Hematopoietic multipotent progenitor cell (in vitro differentiated cells): ENCODE data around the gene PTPRJ. TPM values are rescaled to one million over a fixed set of nuclear protein-coding genes. Genes with fewer than 3 reads are reported as not detected.

ENCODE experiments used
- DNase-seq, 3 donors: peaks; one replicate each; pipeline ENCODE4 v3.0.0-alpha.2; 2011 to 2015; ENCODE audit warnings: low read depth in 2 of 3, low spot score in 2 of 3
- total RNA-seq: library from RNA; depleted of rRNA; stranded (reverse); fragments of >200 nt; gene quantifications from one replicate; pipeline ENCODE4 v1.2.3, GENCODE V29; 2012

PTPRJ gene
- total RNA-seq, 1 donor = 2.2 TPM

DNA sequence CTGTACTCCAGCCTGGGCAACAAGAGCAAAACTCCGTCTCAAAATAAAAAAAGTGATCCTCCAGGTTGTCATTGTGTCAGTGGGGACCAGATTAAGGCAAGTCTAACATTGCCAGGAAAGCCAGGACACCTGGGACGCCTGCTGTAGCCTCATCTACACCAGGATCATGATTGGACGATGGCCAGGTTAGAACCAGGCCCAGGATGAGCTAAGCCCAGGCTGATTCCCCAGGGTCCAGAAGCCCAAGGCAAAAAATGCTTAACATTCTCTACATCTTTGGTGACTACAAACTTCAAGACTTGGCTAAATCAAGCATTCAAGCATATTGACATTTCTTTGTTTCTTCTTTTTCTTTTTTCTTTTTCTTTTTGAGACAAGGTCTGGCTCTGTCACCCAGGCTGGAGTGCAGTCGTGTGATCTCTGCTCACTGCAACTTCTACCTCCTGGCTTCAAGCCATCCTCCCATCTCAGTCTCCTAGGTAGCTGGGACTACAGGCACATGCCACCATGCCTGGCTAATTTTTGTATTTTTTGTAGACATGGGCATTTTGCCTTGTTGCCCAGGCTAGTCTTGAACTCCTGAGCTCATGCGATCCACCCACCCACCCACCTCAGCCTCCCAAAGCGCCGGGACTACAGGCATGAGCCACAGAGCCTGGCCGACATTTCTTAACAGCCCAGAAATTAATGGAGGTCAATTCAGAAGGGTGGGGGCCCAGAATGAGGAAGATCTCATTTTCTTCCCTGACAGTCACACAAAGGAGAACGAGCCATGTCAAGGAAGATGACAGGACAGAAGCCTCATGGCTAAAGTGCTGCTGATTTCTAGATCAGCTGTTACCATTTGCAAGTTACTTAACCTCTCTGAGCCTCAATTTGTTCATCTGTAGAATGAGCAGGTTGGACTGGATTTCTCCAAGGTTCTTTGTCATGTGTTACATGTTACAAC lies 12.5 kb upstream of the PTPRJ start:
- no peak for DNase-seq

DNA sequence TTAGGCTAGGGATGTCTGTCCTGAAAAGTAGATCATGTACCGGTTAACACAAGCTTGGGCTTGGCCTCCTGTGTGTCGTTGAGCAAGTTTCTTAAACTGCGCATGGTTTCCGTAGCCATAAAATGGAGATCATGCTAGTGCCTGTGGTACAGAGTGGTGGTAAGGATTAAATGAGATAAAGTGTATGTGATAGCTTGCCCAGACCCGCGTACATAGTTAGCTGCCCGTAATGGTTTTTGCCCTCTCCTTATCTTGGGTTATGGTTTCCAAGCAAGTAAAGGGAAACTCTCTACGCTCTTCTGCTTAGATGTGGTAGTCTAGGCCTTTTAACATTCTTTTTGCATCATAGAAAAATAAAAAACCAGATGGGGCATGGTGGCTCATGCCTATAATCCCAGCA lies 11.0 kb upstream of the PTPRJ start:
- no peak for DNase-seq

DNA sequence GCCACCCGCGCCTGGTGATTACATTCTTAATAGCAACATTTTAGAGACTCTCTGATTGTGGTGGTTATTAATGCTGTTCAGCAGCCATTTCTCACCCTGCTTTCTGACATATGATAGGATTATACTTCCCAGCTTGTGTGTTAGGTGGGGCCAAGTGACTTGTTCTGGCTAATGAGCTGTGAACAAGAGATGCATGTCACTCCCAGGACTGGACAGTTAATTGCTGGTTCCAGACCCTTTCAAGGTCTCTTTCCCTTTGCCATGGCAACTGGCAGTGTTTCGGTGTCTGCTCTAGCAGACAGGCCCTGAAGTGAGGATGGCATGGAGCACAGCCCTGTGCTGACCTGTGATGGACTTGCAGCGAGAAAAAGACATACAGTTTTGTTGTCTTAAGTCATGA lies 8.9 kb upstream of the PTPRJ start:
- no peak for DNase-seq

DNA sequence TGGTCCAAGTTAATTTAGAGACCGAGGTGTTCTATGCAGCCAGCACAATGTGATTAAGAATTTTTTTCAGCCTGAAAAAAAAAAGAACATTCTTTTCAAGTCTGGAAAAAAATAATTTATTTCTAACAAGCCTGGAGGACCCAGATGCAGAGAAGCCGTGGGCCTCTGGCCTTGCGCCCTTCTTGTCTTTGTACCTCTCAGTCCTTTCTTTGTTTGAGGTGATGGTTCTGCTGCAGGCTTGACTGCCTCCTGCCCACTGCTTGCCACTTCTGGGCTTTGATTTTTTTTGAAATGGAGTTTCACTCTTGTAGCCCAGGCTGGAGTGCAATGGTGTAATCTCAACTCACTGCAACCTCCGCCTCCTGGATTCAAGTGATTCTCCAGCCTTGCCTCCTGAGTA lies 7.2 kb upstream of the PTPRJ start:
- DNase-seq = no peak

DNA sequence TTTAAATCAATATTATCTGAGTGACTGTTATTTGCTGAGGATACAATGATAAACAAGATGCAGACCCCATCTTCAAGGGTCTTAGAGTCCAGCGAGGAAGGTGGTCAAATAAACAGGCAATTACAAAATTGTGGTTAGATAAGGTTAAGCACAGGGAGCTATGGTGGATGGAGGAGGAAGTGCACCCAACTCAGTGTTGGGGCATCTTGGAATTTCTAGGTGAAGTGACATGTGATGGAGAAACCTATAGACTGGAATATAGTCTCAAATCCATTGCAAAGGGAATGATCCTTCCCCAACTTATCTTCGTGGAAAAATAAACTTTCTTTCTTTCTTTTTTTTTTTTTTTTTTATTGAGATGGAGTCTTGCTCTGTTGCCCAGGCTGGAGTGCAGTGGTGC lies 3.4 kb upstream of the PTPRJ start:
- no peak for DNase-seq

DNA sequence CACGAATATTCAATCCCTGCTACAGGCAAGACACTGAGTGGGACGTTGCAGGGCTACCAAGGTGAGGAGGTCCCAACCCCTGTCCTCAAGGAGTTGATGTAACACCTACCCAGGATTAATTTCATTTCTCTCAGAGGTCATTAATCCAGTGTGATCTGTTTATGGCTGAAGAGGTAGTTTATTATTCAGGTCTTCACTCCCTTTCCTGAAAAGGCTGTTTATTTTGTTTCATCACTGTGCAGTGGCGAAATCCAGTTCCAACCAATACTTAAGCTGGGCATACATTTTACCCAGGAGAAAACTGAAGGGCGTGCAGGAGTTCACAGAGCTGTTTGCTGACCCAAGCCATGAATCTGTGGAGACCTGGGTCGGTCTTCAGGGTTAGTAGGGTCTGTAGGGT lies 2.7 kb upstream of the PTPRJ start:
- DNase-seq = no peak

DNA sequence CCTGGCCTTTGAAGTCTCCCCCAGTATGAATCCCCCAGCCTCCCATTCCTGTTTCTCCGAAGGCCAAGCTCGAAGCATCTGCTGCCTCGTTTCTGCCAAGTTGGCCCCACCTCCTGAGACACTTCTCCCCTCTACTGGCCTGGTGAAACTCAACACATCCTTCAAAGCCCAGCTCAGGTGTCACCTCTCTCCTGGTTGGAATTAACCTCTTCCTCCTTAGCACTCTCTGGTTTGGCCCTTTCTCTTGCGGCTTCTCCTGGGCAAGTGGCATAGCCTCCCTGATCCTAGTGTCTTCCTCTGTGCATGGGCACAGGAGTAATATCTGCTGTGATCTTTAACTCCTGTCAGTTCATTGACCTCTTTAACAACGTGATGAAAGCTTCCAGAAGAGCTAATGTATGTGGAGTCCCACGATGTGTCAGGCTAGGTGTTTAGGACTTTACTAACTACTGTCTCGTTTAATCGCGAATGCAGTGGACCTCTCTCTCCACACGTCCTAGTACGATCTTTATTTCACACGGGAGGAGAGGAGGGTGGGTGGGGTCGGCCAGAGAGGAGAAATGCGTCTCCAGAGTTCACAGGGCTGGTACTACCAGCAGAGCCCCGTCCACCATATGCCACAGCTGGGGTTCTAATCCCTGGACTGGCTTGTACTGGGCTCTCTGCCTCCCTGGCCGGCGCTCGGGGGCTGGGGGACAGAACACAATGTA lies 826 bp upstream of the PTPRJ start:
- DNase-seq = no peak

DNA sequence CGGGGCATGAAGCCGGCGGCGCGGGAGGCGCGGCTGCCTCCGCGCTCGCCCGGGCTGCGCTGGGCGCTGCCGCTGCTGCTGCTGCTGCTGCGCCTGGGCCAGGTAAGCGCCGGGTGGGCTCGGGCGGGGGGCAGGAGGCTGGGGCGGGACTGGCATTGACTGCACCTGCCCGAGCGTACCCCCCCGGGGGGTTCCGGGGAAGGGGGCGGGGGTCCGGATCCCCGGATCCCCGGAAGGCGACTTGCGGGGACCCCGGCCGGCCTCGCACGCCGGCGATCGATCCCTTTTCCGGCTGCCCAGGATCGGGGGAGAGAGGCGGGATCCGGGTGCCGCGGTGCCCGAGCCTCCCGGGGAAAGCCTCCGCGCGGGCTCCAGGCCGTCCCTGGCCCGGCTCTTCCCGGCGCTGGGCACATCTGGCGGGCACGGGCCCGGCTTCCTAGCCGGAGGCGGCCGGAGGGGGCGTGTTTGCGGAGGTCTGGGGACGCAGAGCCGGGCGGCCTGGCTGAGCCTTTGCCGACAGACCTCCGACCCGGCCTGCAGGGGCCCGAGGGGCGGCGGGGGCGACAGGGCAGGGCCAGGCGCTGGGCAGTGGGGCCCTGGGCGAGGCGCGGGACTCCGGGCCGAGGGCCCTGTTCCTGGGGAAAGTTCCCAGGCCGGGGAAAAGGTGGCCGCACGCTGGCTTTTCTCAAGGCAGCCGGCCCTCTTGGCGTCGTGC lies 705 bp downstream of the PTPRJ start:
- DNase-seq = no peak

DNA sequence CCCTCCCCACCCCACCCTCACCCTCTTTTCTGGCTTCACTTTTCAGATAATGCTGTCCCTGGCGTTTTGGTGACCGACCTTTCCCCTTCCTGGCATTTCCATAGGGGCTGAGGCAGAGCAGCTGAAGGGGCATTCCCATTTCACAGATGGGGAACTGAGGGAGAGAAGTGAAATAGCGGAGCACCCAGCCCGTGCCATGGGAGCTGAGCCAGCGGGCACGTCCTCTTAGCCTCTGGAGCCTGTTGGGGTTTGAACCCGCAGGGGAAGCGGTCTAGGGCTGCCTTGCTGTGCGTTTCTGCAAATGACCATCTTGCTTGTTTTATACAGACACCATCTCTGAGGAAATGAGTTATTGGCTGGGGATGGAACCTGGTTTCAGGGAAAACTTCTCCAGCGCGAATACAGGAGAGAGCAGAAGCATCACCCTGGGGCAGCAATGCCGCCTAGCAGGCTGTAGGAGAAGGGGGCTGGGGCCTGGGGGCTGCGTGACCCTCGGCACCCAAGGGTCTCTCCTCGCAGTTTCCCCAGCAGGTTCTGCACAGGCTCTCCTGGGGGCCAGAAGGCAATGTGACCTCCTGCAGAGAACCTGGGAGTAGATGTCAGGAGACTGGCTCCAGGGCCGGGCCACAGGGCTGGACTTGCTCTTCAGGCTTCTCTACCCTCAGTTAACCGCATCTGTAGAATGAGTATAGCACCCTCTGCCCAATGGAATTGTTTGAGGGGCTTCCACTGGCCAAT lies 1.5 kb downstream of the PTPRJ start:
- no peak for DNase-seq

DNA sequence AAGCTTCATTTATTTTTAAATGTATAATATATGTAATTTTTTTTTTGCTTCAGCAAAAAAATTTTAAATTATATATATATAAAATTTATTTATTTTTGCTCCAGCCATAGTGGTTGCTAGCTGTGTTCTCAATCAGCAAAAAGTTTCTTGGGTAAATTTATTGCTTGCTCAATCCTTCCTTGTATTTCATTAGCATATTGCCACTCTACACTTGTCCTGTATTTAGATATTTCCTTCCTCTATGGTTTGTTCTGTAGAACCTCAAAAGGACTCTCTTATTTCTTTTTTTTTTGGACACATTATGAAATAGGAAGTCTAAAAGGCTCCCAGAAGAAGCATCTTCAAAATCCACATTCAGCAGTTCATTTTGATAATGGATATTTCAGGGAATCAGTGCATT lies 2.3 kb downstream of the PTPRJ start:
- no peak for DNase-seq

DNA sequence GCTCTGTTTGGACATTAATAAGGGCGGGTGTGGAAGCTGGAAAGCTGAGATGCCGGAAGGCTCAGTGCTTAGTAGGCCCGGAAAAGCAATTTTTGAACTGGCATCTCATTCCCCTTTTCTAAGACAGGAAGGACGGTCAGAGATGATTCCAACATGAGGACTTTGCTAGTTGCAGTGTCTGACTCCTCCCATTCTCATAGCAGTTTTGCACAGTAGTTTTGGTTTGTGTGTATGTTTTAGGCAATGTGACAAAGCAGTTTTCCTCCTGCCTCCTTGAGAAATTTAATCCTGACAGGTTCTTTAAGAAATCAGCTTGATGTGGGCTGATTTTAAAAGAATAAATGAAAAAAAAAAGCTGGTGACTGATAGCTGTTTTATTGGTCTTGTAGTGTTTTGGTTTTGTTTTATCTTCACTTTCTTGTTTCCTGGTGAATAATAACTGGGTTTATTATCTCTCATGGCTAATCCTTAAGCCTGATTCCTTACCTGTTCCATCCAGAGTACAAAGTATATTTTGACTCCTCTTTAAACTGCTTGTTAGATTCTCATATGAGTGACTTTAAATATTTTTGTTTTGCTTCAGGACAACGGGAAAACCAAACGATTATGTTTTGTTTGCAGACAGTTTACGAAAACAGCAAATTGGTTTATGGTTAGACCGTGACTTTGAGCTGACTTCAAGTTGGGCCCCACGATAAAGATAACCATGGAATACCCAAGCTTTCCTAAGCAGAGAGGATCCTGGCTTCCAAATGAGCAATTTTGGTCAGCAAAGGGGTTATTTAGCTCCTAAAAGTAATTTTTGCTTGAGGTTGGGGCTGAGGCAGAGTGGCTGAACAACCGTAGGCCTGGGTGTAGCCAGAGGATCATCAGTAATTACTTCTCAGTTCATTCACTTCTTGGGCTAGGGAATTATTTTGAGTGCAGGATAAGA lies 3.4 kb downstream of the PTPRJ start:
- DNase-seq = no peak

DNA sequence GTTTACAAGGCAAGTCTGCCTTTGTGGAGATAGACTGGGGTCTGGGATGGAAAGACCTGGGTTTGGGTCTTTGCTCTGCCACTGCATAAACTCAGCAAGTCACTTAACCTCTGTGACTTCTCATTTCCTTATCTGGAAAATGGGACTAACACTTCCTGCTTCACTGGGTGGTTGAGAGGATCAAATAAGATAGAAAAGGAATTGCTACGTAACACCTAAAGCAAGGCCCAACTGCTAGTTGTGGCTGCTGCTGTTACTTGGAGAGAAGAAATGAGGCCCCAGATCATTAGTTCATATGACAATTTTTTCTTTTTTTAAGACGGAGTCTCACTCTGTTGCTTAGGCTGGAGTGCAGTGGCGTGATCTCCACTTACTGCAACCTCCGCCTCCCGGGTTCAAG lies 5.9 kb downstream of the PTPRJ start:
- DNase-seq = no peak

DNA sequence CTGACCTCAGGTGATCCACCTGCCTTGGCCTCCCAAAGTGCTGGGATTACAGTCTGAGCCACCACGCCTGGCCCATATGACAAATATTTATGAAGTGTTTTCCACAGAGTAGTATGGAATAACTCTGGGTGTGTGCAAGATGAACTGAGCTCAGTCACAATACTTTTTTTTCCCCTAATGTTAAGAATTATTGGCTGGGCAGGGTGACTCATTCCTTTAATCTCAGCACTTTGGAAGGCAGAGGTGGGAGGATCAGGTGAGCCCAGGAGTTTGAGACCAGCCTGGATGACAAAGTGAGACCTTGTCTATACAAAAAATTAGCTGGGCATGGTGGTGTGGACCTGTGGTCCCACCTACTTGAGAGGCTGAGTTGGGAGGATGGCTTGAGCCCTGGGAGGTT lies 6.4 kb downstream of the PTPRJ start:
- no peak for DNase-seq

DNA sequence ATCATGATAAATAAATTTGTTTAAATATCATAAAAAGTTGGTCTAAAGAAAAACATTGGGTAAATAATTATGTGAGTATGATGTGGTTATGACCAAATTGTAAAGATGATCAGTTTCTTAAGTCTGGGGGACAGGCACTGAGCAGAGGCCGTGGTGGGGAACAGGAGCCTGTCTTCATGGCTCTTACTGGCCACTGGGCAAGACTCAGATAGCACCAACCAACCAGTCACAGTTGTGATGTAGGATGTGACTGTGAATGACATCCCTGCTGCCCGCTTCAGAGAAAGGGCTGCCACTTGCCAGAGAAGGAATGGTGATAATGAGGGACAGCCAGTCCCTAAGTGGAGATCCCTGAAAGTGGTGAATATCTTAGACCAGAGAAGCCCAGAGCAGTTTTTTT lies 7.0 kb downstream of the PTPRJ start:
- DNase-seq = no peak

DNA sequence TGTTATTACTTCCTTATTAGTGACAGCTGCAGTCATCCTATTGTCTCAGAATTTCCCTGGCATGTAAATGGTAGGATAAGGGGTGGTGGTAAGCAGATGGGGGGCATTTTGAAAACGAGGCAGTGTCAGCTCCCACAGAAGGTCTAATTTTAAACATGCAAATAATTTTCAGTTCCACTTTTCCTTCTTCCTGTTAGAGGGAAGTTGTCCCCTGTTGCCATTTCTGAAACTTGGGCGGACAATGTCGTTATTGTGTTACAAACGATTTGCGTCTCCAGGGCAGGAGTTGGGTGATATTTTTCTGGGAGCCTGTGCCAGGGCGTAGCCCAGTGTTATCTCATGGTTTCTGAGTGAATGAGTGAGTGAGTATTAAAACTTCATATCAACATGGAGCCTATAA lies 7.4 kb downstream of the PTPRJ start:
- no peak for DNase-seq

DNA sequence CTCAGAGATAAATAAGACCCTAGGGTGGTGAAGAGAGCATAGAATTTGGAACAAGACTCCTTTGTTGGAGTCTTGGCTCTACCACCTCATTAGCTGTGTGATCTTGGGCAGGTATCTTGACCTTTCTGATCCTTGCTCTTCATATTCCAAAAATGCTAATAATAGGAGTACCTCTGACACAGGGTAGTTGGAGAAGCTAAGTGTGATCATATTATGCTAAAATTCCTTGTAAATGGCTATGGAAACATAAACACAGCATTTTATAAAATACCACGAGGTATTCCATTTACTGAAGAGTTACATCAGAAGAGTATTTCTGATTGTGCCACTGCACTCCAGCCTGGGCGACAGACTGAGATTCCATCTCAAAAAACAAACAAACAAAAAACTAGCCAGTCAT lies 9.4 kb downstream of the PTPRJ start:
- no peak for DNase-seq

DNA sequence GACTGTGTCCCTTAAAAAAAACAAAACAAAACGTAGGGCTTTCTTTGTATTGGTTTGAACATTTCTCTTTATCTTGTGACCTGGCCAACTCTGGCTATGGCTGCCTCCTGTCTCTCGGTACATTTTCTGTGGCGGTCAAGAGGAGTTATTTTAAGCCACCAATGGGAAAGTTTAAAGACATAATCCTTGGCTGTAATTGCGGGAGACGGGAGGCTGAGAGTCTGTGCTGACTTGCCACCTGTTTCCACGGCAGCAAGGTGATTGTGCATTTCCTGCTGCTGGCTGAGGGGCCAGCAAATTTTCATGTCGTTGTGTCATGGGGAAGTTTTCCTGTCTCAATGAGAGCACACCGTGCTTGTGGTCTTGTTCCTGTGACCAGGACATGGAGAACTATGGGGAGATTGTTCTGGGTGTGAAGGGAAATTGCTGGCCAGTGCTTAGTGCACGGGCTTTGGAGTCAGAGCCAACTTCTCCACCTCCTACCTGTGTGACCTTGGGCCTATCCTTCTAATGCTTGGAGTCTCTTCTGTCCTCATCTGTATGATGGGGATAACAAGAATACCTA lies 11.0 kb downstream of the PTPRJ start:
- DNase-seq = no peak

DNA sequence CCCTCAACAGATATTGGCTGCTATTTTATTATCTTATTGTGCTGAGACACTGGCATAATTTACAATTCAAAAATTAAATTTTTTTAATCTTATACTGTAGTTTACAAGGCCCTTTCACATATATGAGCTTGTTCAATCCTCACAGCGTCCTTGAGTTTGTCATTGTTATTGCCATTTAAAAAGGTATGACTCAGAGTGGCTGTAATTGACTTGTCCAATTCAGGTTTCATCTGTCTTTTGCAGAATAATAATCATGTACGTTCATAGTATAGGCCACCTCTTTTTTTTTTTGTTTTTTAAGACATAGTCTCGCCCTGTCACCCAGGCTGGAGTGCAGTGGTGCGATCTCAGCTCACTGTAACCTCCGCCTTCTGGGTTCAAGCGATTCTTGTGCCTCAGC lies 11.5 kb downstream of the PTPRJ start:
- no peak for DNase-seq
